Glutamatergic neuron (in vitro differentiated cells): ENCODE results near the gene GSE1. TPM values are rescaled to one million over a fixed set of nuclear protein-coding genes. Genes with fewer than 3 reads are reported as not detected.
A peak's percentile ranks its signal among the peaks of the same experiment; 100 is the strongest.

ENCODE experiments used
- DNase-seq: peaks from one replicate; pipeline ENCODE4 v3.0.0; 2022
- H3K27ac Mint-ChIP-seq: one replicate; pipeline ENCODE4 v1.8.0; 2020; ENCODE audit warnings: mild to moderate bottlenecking, mixed read lengths, inconsistent platforms; ENCODE audit not compliant: unreplicated experiment
- H3K27me3 Mint-ChIP-seq: one replicate; pipeline ENCODE4 v1.8.0; 2020; ENCODE audit warnings: mild to moderate bottlenecking, moderate library complexity, mixed read lengths, inconsistent platforms; ENCODE audit not compliant: unreplicated experiment
- H3K36me3 Mint-ChIP-seq: one replicate; pipeline ENCODE4 v1.8.0; 2020; ENCODE audit warnings: mild to moderate bottlenecking, mixed read lengths, inconsistent platforms; ENCODE audit not compliant: unreplicated experiment
- H3K4me1 Mint-ChIP-seq: one replicate; pipeline ENCODE4 v1.8.0; 2020; ENCODE audit warnings: mild to moderate bottlenecking, low read depth, mixed read lengths, inconsistent platforms; ENCODE audit not compliant: unreplicated experiment
- H3K4me3 Mint-ChIP-seq: one replicate; pipeline ENCODE4 v1.8.0; 2020; ENCODE audit warnings: mild to moderate bottlenecking, mixed read lengths, inconsistent platforms; ENCODE audit not compliant: unreplicated experiment
- H3K9me3 Mint-ChIP-seq: one replicate; pipeline ENCODE4 v1.8.0; 2020; ENCODE audit warnings: mild to moderate bottlenecking, moderate library complexity, mixed read lengths, inconsistent platforms; ENCODE audit not compliant: unreplicated experiment
- CTCF ChIP-seq: fragments of 200-600 bp; sonication (generic); IDR thresholded peaks from one replicate; pipeline ENCODE4 v1.5.0; 2021; ENCODE audit not compliant: partially characterized antibody, unreplicated experiment
- total RNA-seq: library from RNA; stranded (reverse); fragmentation: NEBNext Ultra II Directional; extraction: Animal tissue kit (Norgen Biotek cat#: 25700); gene quantifications from one replicate; pipeline ENCODE4 v1.2.1, GENCODE V29; 2021; ENCODE audit not compliant: unreplicated experiment

GSE1 gene
- total RNA-seq, 1 donor from 2014 or later = 473 TPM

- Mint-ChIP-seq H3K4me1 (peaks cover 9% of the 10 kb centered on the region), H3K27ac (no peak overlapping the region), H3K27me3 (peaks cover 5% of the 10 kb centered on the region), H3K4me3 (no peak overlapping the region), H3K9me3 (peaks cover 5% of the 10 kb centered on the region), H3K36me3 (no peaks in the 10 kb centered on the region)
- DNase-seq = no peak
- TF ChIP-seq CTCF = no peak
Measured at GRCh38 chr16:85718153-85718477, 105.0 kb downstream of the GSE1 start.

- Mint-ChIP-seq H3K36me3 (no peaks in the 10 kb centered on the region), H3K27me3 (peaks cover 5% of the 10 kb centered on the region), H3K4me1 (peaks cover 9% of the 10 kb centered on the region), H3K4me3 (no peak overlapping the region), H3K9me3 (peaks cover 3% of the 10 kb centered on the region), H3K27ac (no peak overlapping the region)
- TF ChIP-seq CTCF = peak; percentile 65
- peak; percentile 57 for DNase-seq
Measured at GRCh38 chr16:85718682-85719081, 105.6 kb downstream of the GSE1 start.

GRCh38 chr16:85719605-85720301, 106.6 kb downstream of the GSE1 start:
- Mint-ChIP-seq H3K27ac (no peak overlapping the region), H3K36me3 (no peaks in the 10 kb centered on the region), H3K4me3 (no peak overlapping the region), H3K4me1 (peaks cover 13% of the 10 kb centered on the region), H3K27me3 (peaks cover 8% of the 10 kb centered on the region), H3K9me3 (peaks cover 6% of the 10 kb centered on the region)
- TF ChIP-seq CTCF = no peak
- DNase-seq = no peak

- no peak for TF ChIP-seq CTCF
- H3K27ac Mint-ChIP-seq = no peak overlapping the region
- H3K27me3 Mint-ChIP-seq = peaks cover 8% of the 10 kb centered on the region
- peaks cover 6% of the 10 kb centered on the region for H3K9me3 Mint-ChIP-seq
- H3K4me3 Mint-ChIP-seq = no peak overlapping the region
- H3K36me3 Mint-ChIP-seq = no peaks in the 10 kb centered on the region
- H3K4me1 Mint-ChIP-seq = peaks cover 13% of the 10 kb centered on the region
- no peak for DNase-seq
Measured at GRCh38 chr16:85720302-85720637, 107.1 kb downstream of the GSE1 start.

- DNase-seq = no peak
- H3K36me3 Mint-ChIP-seq = no peaks in the 10 kb centered on the region
- TF ChIP-seq CTCF = no peak
- H3K9me3 Mint-ChIP-seq = peaks cover 6% of the 10 kb centered on the region
- peaks cover 10% of the 10 kb centered on the region for H3K27me3 Mint-ChIP-seq
- peaks cover 7% of the 10 kb centered on the region for H3K4me1 Mint-ChIP-seq
- no peak overlapping the region for H3K27ac Mint-ChIP-seq
- H3K4me3 Mint-ChIP-seq = no peak overlapping the region
Measured at GRCh38 chr16:85722128-85722893, 109.2 kb downstream of the GSE1 start.
